Nephron progenitor cell (in vitro differentiated cells): Measurements from ENCODE around the gene EEF1A2.

ENCODE experiments used
- DNase-seq: peaks from one replicate; pipeline ENCODE4 v3.0.0; 2021
- H3K27ac Mint-ChIP-seq: 2 replicates; pipeline ENCODE4 v1.8.0; 2021; ENCODE audit warnings: mild to moderate bottlenecking, moderate library complexity, mixed read lengths
- H3K27me3 Mint-ChIP-seq: 2 replicates; pipeline ENCODE4 v1.8.0; 2021; ENCODE audit warnings: mild to moderate bottlenecking, low read depth, mixed read lengths; ENCODE audit not compliant: poor library complexity
- H3K36me3 Mint-ChIP-seq: 2 replicates; pipeline ENCODE4 v1.8.0; 2021; ENCODE audit warnings: low read depth, mixed read lengths
- H3K4me1 Mint-ChIP-seq: 2 replicates; pipeline ENCODE4 v1.8.0; 2021; ENCODE audit warnings: mixed read lengths
- H3K4me3 Mint-ChIP-seq: 2 replicates; pipeline ENCODE4 v1.8.0; 2021; ENCODE audit warnings: mild to moderate bottlenecking, moderate library complexity, mixed read lengths
- H3K9me3 Mint-ChIP-seq: 2 replicates; pipeline ENCODE4 v1.8.0; 2021; ENCODE audit warnings: mild to moderate bottlenecking, moderate library complexity, mixed read lengths
- TF ChIP-seq, protein P1 (sequence below): fragments of 200-600 bp; sonication (generic); IDR thresholded peaks from 2 replicates; pipeline ENCODE4 v1.5.0; 2021; ENCODE audit warnings: antibody characterized with exemption

The EEF1A2 gene

DNA sequence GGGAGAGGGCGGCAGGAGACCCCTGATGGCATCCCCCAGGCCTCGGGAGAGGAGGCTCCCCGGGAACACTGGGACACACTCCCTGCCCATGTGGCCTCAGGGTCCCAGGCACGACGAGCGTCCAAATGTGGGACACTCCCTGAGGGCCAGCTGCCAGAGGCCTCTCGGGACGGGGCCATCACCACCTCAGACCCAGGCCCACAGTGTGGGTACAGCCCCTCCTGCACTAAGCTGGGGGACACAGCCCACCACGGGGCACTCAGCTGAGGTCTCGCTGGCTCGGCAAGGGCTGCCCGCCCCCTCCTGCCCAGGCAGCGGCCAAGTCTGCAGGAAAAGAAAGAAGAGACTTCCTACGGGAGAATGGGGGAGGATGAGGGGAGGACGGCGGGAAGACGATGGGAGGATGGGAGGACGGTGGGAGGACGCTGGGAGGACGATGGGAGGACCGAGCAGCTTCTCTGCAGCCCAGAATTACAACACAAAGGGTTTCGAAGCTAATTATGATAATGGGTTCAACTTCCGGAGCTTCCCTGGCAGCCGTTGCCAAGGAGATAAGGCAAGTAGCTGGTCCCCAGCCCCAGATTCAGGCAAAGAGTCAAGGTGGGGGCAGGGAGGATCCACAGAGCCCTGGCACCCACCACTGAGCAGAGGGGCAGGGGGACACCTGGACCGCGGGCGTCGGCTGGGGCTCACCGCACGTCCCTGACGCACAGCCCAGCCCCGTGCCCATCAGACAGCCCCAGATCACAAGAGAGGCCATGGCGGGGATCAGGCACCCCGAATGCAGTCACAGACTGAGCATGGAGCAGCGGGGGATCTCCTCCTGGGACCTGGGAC lies 43.9 kb downstream of the EEF1A2 start:
- Mint-ChIP-seq H3K4me3 (no peak overlapping the region), H3K36me3 (no peaks in the 10 kb centered on the region), H3K27ac (no peak overlapping the region), H3K27me3 (peaks cover 11% of the 10 kb centered on the region), H3K4me1 (peaks cover 31% of the 10 kb centered on the region), H3K9me3 (no peaks in the 10 kb centered on the region)
- DNase-seq = no peak
- TF ChIP-seq, protein P1, sequence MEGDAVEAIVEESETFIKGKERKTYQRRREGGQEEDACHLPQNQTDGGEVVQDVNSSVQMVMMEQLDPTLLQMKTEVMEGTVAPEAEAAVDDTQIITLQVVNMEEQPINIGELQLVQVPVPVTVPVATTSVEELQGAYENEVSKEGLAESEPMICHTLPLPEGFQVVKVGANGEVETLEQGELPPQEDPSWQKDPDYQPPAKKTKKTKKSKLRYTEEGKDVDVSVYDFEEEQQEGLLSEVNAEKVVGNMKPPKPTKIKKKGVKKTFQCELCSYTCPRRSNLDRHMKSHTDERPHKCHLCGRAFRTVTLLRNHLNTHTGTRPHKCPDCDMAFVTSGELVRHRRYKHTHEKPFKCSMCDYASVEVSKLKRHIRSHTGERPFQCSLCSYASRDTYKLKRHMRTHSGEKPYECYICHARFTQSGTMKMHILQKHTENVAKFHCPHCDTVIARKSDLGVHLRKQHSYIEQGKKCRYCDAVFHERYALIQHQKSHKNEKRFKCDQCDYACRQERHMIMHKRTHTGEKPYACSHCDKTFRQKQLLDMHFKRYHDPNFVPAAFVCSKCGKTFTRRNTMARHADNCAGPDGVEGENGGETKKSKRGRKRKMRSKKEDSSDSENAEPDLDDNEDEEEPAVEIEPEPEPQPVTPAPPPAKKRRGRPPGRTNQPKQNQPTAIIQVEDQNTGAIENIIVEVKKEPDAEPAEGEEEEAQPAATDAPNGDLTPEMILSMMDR = no peak

DNA sequence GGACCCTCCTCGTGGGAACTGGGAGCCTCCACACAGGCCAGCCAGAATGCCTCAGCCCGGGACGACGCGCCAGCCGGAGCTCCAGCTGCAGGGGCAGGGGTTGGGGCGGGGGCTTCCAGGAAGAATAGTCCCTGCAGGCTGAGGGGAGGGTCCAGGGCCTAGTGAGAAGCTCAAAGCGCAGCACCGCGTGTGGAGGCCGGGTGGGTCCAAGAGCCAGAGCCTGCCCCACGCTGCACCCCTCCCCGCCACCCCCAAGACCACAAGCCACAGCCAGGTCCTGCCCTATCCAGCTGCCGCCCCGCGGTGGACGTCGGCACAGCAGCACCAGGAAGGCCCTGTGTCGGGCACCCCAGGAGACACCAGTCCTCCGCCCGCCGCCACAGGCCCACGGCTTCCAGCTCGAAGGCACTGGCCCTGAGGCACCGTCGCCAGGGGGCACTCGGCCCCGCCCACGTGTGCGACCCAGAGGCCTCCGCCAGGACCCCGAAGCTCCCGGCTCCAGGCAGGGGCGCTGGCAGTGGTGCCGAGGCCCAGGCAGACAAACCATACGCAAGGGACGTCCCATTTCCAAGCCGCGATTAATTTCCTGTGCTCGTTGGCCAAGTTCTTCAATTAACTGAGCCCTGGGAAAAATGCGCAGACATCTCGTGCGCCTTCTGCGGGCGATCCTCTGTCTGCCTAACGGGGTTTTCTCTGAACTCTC lies 45.9 kb downstream of the EEF1A2 start:
- H3K4me3 Mint-ChIP-seq = no peak overlapping the region
- TF ChIP-seq, protein P1 = no peak
- no peak for DNase-seq
- peaks cover 33% of the 10 kb centered on the region for H3K4me1 Mint-ChIP-seq
- H3K27ac Mint-ChIP-seq = no peak overlapping the region
- H3K36me3 Mint-ChIP-seq = no peaks in the 10 kb centered on the region
- H3K27me3 Mint-ChIP-seq = peaks cover 14% of the 10 kb centered on the region
- H3K9me3 Mint-ChIP-seq = no peaks in the 10 kb centered on the region

DNA sequence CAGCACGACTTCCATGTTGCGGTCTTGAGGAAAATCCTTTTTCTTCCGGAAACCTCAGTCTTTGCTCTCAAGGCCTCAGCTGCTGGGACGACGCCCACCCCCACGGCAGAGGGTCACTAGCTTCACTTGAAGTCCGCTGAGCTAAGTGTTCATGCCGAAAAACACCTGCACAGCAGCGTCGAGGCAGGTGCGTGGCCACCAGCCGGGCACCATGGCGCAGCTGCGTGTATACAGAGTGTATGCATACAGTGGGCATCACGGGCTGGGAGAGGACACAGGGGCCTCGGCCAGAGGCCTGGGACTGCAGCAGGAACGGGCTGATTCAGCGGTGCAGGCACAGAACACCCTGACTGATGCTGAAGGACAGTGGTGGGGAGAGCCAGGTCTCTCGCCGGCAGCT lies 46.5 kb downstream of the EEF1A2 start:
- Mint-ChIP-seq H3K4me3 (no peak overlapping the region), H3K4me1 (peaks cover 39% of the 10 kb centered on the region), H3K27me3 (peaks cover 16% of the 10 kb centered on the region), H3K27ac (no peak overlapping the region), H3K36me3 (no peaks in the 10 kb centered on the region), H3K9me3 (no peaks in the 10 kb centered on the region)
- TF ChIP-seq, protein P1 = no peak
- no peak for DNase-seq

DNA sequence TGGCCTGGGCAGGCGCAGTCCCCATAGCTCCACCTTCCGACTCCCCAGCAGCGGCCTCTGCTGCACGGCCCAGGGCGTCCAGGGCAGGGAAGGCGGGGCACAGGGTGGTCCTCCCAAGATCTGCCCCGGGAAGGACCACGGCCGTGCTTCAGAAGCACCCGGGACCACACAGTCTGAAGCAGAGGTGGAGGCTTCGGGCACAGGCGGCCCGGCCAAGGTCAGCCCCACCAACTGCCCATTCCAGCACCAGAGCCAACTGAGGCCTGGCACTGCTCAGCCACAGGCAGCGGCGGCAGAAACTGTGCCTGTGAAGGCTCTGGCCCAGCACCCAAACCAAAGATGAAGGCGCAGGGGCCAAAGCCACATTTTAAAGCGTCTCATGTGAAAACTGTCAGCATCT lies 47.1 kb downstream of the EEF1A2 start:
- Mint-ChIP-seq H3K27ac (no peak overlapping the region), H3K4me3 (no peak overlapping the region), H3K4me1 (peaks cover 42% of the 10 kb centered on the region), H3K36me3 (no peaks in the 10 kb centered on the region), H3K27me3 (peaks cover 19% of the 10 kb centered on the region), H3K9me3 (no peaks in the 10 kb centered on the region)
- DNase-seq = no peak
- TF ChIP-seq, protein P1 = no peak

DNA sequence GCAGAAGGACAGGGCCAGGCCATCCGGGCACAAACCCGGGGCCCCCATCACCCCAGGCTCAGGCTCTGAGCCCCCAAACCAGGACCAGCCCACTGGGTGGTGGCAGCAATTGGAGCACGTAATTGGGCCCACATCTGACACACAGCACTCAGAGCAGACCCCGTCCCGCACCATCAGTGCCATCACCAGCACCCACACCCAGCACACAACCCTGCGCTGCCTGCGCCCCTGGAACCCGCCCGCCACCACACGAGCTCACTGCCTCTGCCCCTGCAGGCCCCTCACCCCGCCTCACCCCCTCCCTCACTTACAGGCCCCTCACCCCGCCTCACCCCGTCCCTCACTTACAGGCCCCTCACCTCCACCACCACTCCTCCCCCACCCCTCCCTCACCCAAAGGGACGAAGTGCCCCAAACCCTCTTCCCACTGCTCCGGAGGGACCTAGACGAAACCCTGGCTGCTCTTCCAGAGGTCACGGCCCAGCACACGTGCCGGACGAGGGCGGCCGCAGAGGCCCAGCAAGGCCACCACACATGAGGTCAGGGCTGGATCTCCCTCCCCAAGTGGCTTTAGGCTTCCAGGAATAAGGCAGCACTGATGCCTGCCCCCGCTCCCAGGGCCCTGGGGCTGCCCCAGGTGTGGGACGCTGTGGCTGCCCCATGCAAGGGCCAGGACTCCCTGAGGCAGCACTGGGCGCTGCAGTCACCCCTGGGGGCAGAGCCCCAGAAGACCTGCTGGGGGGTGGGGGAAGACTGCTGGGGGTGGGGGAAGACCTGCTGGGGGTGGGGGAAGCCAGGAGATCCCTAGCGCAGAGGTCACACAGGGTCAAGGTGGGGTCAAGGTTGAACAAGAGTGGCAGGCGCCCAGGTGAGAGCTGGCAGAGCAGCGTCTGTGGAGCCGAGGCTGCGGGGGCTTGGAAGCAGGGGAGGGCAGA lies 48.8 kb downstream of the EEF1A2 start:
- H3K27ac Mint-ChIP-seq = no peak overlapping the region
- H3K4me3 Mint-ChIP-seq = no peak overlapping the region
- peaks cover 37% of the 10 kb centered on the region for H3K4me1 Mint-ChIP-seq
- TF ChIP-seq, protein P1 = no peak
- H3K36me3 Mint-ChIP-seq = no peaks in the 10 kb centered on the region
- DNase-seq = no peak
- H3K9me3 Mint-ChIP-seq = no peaks in the 10 kb centered on the region
- peaks cover 18% of the 10 kb centered on the region for H3K27me3 Mint-ChIP-seq
